HG03103 (cell line): ENCODE results near the gene ZNF165.
"Not testable (repeated sequence)": the region's sequence is repeated elsewhere in the genome, so short reads cannot be mapped to it uniquely, and the experiment has no call there.

Source experiments
- ATAC-seq: cut with Tn5 transposase; IDR thresholded peaks from one replicate; pipeline ENCODE4 v1.9.1; 2021; ENCODE audit warnings: low read depth; ENCODE audit not compliant: unreplicated experiment

ZNF165 gene

GRCh38 chr6:28080381-28080630, at the start of gene ZNF165:
Gene ZNF165, plus strand, starts transcription at chr6:28080568. Its CDS starts 4,913 bp downstream, at chr6:28085481.
- not testable (repeated sequence) for ATAC-seq

- no peak for ATAC-seq
Measured at GRCh38 chr6:28053584-28053983, 26.8 kb upstream of the ZNF165 start.

GRCh38 chr6:28060405-28060804, 20.0 kb upstream of the ZNF165 start:
- no peak for ATAC-seq

GRCh38 chr6:28064272-28064671, 16.1 kb upstream of the ZNF165 start:
- ATAC-seq = no peak

- ATAC-seq = no peak
Measured at GRCh38 chr6:28068067-28068466, 12.3 kb upstream of the ZNF165 start.

- not testable (repeated sequence) for ATAC-seq
Measured at GRCh38 chr6:28070968-28071367, 9.4 kb upstream of the ZNF165 start.

GRCh38 chr6:28078050-28078449, 2.3 kb upstream of the ZNF165 start:
- ATAC-seq = no peak

GRCh38 chr6:28078836-28079235, 1.5 kb upstream of the ZNF165 start:
- no peak for ATAC-seq

- ATAC-seq = peak; percentile 61
Measured at GRCh38 chr6:28080631-28081485, 490 bp downstream of the ZNF165 start.

- ATAC-seq = peak; percentile 37
Measured at GRCh38 chr6:28081486-28081751, 1.1 kb downstream of the ZNF165 start.

- no peak for ATAC-seq
Measured at GRCh38 chr6:28082939-28083338, 2.6 kb downstream of the ZNF165 start.

GRCh38 chr6:28089054-28089453, 8.7 kb downstream of the ZNF165 start:
- no peak for ATAC-seq

GRCh38 chr6:28090917-28091586, 10.7 kb downstream of the ZNF165 start:
- no peak for ATAC-seq

GRCh38 chr6:28102222-28102621, 21.9 kb downstream of the ZNF165 start:
- ATAC-seq = not testable (repeated sequence)

GRCh38 chr6:28102699-28103098, 22.3 kb downstream of the ZNF165 start:
- not testable (repeated sequence) for ATAC-seq

- ATAC-seq = peak; percentile 98
Measured at GRCh38 chr6:28104392-28105244, 24.2 kb downstream of the ZNF165 start.

- ATAC-seq = no peak
Measured at GRCh38 chr6:28105245-28105639, 24.9 kb downstream of the ZNF165 start.

GRCh38 chr6:28107506-28107905, 27.1 kb downstream of the ZNF165 start:
- no peak for ATAC-seq

GRCh38 chr6:28111964-28112363, 31.6 kb downstream of the ZNF165 start:
- no peak for ATAC-seq

GRCh38 chr6:28115799-28116198, 35.4 kb downstream of the ZNF165 start:
- ATAC-seq = no peak

- no peak for ATAC-seq
Measured at GRCh38 chr6:28117386-28118050, 37.1 kb downstream of the ZNF165 start.
